GM19035 (cell line): Measurements from ENCODE around the gene HMGA1.

Source experiments
- ATAC-seq: cut with Tn5 transposase; IDR thresholded peaks from one replicate; pipeline ENCODE4 v1.9.1; 2021; ENCODE audit not compliant: unreplicated experiment

The HMGA1 gene

GRCh38 chr6:34288581-34288980 lies 51.9 kb downstream of the HMGA1 start:
- ATAC-seq, result no peak

- no peak for ATAC-seq
Measured at GRCh38 chr6:34289137-34289536, 52.5 kb downstream of the HMGA1 start.

- ATAC-seq, result no peak
Measured at GRCh38 chr6:34292954-34293353, 56.3 kb downstream of the HMGA1 start.

GRCh38 chr6:34295721-34296120 lies 59.0 kb downstream of the HMGA1 start:
- peak; percentile 56 for ATAC-seq
